ENCODE measurements around the gene FLT1.

Gene FLT1

DNA sequence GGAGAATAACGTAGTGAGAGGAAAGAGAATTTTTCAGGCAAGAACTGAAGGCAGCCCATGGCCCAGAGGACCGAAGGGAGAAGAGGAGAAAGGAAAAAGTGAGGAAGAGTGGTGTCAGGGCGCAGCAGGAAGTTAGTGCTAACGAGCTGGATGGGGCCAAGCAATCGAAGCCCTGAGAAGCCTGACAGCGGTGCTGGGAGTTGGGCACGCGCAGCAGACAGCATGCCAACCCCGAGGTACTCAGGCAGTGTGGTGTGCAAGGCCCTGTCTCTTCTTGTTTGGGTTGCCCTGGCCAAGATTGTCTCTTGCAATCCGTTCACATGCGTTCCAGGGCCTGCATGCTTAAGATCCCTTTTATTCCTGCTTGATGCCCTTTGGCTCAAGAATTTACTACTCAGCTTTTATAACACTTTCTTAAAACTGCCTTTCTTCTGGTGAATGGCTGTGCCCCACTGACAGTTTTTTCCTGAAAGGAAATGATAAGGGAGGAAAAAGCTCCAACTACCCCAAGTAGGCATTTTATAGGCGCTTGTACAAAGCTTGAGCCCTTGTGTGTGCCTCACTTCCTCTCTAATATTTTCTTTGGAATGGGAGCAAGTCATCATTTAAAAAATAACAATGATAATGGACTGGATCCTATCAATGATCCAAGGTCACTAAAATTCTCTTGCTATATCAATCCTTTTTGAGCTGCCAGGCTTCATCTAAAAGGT, 115.4 kb downstream of the FLT1 start:
- no peak for FAIRE-seq

GRCh38 chr13:28376604-28377003, 118.3 kb downstream of the FLT1 start:
- no peak for FAIRE-seq

DNA sequence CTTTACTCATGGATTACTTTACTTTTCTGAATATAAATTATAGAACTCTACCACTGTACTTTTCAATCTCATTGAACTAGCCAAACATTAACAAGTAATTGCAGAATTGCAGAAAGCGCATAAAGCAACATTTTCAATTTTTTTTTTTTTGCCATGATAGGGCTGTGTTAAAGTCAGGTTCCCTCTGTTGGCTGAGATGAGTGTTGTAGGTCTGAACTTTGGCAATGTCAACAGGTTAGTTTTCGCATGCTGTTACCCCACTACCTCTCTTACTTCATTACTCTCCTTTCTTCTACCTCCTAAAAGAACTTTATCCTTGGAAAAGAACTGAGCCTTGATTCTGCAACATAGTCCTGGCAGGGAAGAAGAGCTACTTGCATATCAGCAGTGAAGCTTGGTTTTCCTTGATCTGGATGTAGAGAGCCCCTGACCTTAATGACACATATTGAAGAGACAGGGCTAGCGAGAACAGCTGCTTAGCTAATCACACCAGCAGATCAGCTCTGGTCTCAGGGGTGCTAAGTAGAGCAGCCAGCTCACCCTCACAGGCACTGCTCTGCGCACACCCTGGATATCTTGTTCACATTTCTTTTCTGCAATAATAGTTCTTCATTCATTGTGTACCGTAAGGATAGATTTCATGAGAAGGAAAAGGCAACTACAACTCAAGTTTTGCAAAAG, 119.5 kb downstream of the FLT1 start:
- FAIRE-seq: no peak

DNA sequence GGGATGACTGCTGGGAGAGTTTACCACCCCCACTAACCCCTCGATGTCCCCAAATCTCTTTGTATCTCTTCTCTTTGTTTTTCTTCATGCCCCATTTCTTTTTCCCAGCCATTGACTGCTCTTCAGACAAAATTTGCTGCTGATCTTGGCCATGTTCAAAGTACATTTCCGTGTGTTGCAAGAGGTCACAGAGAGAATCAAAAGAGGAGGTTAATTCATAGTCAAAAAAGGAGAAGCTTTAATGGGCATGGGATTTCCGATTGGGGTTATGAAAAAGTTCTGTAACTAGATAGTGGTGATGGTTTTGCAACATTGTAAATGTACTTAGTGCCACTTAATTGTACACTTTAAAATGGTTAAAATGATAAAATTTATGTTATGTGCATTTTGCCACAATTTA, 121.1 kb downstream of the FLT1 start:
- FAIRE-seq: no peak

DNA sequence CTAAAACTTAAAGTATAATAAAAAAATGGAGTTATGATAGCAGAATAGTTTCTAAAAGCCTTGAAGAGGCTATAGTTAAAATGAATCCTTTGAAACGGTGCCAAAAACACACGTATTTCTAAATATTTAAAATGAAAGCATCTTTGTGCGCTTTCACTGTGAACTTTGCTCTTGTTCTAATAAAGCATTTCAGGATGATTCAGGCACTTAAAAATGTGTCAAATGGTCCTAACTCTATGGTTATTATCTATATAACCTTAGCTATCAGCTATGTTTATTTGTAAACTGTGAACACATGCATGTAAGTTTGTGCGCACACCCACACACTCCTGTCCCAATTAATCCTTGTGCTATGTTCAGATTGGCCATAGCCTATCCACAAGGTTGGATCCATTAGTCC, 124.5 kb downstream of the FLT1 start:
- FAIRE-seq: no peak

DNA sequence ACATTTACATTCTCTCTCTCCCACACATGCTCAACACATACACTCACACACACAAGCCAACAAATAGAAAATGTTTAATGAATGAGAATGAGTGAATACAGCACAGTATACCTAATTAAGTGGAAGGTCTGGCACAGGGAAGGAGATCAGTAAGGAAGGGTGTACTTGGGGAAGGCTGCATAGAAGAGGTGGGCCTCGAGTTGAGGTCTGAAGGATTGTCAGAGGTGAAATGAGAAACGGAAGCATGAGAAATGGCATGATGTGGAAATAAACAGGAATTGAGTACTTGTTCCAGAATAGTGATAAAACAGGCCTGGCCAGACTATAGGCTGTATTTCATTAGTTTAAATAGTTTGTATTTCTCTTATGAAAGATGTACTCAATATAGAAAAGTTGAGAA, 136.2 kb downstream of the FLT1 start:
- no peak for FAIRE-seq

DNA sequence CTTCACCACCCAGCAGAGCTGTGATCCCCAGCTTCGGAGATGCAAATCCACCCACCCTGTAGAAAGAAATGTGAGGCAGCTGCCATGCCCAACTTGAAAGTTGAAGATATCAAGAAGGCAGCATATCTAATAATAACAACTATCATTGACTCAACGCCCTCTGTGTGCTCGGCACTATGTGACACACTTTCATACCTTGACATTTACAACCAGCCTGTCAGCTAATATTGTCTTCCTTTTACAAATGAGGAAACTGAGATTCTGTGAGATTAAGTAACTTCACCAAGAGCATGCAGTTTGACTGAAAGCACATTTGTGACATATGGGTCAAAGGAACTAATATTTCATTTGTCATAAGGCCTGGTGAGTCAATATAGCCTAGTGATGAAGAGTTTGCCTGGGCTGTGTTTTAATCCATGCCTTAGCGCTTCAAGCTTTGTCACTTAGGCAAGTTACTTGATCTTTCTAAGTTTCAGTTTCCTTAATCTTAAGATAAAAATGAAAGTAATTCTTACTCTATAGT, 137.0 kb downstream of the FLT1 start:
- FAIRE-seq: no peak

DNA sequence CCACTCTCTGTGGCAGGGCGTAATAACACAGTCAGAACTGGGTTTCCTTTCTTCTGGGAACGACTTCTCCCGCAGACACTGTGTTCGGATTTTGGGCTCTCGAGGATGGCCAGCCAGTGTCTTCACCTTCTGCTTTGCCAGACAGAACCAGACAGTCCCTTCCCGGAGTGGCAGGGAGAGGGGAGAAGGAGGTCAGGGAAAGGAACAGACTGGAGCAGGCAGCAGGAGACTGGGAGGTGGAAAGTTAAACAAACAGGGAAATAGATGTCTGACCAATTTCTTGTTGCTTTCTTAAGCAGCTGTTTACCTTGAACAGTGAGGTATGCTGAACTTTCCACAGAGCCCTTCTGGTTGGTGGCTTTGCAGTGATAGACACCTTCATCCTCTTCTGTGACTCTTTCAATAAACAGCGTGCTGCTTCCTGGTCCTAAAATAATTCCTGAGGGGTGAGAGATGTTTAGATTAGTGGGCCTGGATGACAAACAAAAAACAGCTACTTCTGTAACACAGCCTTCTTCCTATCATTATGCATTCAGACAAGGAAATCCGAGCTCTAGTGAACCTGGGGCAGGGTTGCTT, 137.6 kb downstream of the FLT1 start:
- FAIRE-seq: no peak

- no peak for FAIRE-seq
These were observed 138.3 kb downstream of the FLT1 start for GRCh38 chr13:28356561-28357021.

GRCh38 chr13:28355822-28356371, 139.0 kb downstream of the FLT1 start:
- no peak for FAIRE-seq

DNA sequence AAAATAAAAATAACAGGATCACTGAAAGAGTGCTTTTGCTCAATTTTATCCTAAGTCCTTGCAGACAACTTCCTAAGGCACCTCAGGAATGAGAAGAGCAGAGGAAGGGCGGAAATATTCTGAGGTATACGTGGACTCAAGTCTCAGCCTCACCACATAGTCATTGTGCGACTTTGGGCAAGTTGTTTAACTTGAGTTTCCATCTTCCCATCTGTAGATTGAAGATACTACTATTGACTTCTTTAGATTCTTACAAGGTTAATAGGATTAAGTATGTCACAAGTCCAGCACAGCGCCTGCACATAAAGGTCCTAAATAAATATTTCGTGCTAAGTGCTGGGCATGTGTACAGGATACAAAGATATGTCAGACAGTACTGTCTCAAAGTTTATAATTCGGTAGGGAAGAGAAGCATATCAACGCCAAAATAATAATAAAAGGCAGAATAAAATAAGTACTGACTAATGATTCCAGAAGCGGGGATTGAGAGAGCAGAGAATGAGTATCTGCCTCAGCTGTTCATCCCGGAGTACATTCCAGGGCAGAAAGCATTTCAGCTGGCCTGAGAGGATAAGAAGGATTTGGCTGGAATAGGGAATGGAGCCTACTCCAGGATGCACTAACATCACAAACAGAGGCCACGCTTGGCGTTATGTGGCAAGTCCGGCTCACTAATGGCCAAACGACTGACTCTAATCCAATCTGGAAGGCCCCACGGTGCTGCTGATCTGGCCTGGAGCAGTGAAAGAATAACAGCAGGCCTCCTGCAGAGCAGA, 139.7 kb downstream of the FLT1 start:
- FAIRE-seq: no peak

DNA sequence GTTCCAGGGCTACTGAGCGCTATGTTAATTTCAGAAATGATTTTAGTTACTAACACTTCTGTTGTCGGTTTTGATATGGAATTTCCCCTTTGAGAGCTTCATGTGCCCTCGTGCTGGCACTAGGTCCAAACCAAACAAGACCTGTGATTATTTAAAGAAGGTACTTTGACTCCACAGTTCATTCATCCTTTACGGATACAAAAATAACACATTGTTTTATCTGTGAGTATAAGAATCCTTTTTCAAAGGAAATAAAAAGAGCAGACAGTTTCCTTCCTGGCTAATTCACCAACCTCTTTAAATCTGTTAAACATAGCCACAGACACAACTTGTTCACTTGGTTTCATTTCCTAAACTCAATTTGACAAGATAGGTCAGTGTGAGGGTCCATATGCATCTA, 141.2 kb downstream of the FLT1 start:
- no peak for FAIRE-seq

DNA sequence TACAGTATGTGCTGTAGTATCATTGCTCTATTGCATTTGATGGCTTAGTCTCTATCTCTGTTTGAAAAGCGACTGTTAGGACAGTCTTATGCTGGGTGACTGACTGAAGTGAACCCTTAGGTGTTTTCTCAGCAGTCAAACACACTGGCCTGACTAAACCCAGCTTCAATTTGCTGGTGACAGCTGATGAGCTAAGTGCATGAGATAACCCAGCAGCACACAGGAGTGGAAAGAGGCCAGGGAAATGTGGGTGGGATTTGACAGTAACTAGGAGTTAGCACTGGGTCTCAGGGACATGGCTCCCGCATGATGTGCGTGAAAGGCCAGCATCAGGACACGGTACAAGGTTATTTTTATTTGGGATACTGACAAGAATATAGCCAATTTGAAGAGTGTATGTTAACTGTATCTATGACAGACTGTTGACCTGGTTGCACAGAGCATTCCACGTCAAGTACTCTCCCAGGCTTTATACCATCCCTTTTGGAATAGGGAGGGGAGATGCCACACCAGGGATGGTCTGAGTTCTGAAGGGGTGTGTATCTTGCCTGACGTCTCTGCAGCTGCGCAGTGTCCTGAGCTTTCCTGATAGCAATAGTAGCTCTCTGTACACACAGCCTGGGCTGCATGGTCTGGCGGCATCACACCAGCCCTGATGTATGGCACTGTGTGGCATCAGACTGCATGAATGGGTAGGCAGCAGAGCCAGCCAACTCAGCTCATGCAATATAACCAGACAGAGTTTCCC, 144.8 kb downstream of the FLT1 start:
- no peak for FAIRE-seq

GRCh38 chr13:28349371-28349770, 145.6 kb downstream of the FLT1 start:
- FAIRE-seq: no peak

- FAIRE-seq: no peak
These were observed 147.2 kb downstream of the FLT1 start for GRCh38 chr13:28347456-28348371.

- FAIRE-seq: no peak
These were observed 148.8 kb downstream of the FLT1 start for GRCh38 chr13:28346154-28346553.

GRCh38 chr13:28344163-28344562, 150.8 kb downstream of the FLT1 start:
- no peak for FAIRE-seq

- FAIRE-seq: no peak
These were observed 152.7 kb downstream of the FLT1 start for GRCh38 chr13:28342251-28342650.

DNA sequence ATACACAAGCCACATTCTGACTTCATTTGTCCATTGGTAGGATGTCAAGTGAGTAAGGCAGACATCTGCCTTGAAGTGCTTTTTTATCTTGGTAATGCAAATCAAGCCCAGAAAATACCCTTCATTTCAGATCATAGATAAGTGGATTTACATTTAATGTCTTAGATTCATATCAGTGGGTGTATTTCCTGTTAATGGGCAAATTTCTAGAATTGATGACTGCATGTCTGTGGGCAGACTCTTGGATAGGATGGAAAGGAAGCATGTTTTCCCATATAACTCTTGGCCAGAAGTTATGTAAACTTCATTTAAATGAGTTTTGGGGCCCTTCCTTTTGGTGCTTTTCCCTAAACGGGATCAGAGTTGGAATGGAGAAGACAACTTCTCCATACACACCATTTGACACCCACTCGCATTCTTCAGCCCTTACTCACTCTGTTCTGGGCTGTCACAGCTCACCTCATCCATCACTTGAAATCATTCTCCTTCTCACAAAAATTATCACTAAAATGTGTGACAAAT, 154.6 kb downstream of the FLT1 start:
- FAIRE-seq: no peak

DNA sequence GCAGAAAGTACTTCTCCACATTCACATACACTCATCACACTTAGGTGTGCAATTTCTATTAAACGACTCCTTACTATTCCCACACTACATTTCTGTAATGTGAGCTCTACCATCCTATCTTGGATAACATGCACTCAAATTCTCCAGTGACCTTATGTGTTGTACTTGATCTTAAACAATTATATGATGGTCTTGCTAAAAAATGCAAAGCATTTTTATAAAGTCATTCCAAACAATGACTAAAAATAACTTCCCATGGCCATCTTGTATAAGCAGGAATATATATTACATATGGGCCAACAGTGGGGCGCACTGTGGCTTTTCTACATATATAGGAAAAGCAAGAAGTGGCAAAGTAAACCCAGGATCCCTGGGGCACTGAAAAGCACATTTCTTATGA, 155.5 kb downstream of the FLT1 start:
- FAIRE-seq: no peak

DNA sequence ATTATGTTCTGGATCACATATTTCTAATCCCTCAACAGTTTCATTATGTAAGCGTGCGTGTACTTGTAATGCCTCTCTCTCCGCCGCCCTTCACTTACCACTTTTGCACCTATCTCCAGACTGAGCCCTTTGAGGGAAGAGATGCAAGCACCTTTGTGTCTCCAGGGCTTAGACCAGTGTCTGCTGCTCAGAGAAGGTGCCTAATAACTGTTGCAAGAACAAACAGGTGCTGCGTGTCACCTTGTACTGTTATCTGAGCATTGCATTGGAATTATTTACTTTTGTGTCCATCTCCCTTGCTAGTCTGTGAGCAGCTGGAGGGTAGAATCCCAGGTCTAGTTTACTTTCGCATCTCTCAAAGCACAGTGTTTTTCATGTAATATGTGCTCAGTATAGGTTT, 156.2 kb downstream of the FLT1 start:
- no peak for FAIRE-seq
